Transverse colon (tissue), 3 donors: ENCODE measurements around the gene PVALB.

Source experiments
- EP300 ChIP-seq: sonication (generic); formaldehyde crosslinking; IDR thresholded peaks from one replicate; pipeline ENCODE4 v1.6.1; 2017; ENCODE audit warnings: antibody characterized with exemption, low read depth
- POLR2A ChIP-seq: fragments of 450-650 bp; IDR thresholded peaks from one replicate; pipeline ENCODE4 v1.6.1; 2016; ENCODE audit warnings: antibody characterized with exemption, mild to moderate bottlenecking, moderate library complexity
- TF ChIP-seq, protein P1 (sequence below), 5 experiments: fragments of 200-600 bp in 3 of 5; fragments of 450-650 bp in 2 of 5; sonication (generic) in 3 of 5; IDR thresholded peaks; 1 replicate in 2 of 5; 2 replicates in 3 of 5; pipeline ENCODE4 v1.5.1; 2016 to 2017; ENCODE audit warnings: antibody characterized with exemption in 5 of 5, inconsistent platforms in 3 of 5, mild to moderate bottlenecking in 2 of 5, moderate library complexity in 1 of 5

DNA sequence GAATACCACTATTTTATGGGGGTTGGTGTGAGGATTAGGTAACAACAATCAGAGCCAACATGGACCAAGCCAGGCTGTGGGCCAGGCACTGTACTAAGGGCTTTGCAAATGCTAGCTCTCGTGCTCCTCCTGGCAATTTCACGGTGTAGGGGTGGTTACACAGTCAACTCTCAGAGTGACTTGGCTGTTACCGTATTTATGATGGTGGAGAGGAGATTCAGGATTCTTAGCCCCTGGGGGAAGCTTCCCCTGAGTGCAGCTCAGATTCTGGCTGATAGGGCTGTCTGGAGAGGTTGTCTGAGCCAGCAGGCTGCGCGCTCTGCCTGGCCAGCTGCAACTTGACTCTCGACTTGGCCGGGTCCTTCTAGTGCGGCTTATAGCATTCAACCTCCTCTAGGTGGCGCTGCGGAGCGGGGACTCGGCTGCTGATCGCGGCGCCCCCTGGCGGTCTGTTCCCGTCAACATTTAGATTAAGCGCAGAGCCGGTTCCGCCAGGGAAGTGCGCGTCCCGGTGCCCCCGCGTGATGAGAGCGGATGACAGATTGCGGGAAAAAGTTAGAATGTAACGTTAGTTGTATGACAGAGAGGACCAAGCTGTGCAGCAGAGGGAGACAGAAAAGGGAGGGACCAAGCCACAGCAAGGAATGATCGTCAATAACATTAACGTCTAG lies 39.4 kb upstream of the PVALB start:
- TF ChIP-seq POLR2A (no peak), EP300 (no peak)
- TF ChIP-seq, protein P1, sequence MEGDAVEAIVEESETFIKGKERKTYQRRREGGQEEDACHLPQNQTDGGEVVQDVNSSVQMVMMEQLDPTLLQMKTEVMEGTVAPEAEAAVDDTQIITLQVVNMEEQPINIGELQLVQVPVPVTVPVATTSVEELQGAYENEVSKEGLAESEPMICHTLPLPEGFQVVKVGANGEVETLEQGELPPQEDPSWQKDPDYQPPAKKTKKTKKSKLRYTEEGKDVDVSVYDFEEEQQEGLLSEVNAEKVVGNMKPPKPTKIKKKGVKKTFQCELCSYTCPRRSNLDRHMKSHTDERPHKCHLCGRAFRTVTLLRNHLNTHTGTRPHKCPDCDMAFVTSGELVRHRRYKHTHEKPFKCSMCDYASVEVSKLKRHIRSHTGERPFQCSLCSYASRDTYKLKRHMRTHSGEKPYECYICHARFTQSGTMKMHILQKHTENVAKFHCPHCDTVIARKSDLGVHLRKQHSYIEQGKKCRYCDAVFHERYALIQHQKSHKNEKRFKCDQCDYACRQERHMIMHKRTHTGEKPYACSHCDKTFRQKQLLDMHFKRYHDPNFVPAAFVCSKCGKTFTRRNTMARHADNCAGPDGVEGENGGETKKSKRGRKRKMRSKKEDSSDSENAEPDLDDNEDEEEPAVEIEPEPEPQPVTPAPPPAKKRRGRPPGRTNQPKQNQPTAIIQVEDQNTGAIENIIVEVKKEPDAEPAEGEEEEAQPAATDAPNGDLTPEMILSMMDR (IDR thresholded peaks at IDR 0.05), result peak; percentile 100
